ENCODE measurements around the gene ADGRG3. TPM values are rescaled to one million over a fixed set of nuclear protein-coding genes. Genes with fewer than 3 reads are reported as not detected.

ADGRG3 gene
- total and polyA plus RNA-seq, 10 of the 15 experiments (the other 5 are each of a cell fraction or from before 2014, with no cell fraction given): 0.10 to 0.11 (median 0.10) TPM; not detected in 7

DNA sequence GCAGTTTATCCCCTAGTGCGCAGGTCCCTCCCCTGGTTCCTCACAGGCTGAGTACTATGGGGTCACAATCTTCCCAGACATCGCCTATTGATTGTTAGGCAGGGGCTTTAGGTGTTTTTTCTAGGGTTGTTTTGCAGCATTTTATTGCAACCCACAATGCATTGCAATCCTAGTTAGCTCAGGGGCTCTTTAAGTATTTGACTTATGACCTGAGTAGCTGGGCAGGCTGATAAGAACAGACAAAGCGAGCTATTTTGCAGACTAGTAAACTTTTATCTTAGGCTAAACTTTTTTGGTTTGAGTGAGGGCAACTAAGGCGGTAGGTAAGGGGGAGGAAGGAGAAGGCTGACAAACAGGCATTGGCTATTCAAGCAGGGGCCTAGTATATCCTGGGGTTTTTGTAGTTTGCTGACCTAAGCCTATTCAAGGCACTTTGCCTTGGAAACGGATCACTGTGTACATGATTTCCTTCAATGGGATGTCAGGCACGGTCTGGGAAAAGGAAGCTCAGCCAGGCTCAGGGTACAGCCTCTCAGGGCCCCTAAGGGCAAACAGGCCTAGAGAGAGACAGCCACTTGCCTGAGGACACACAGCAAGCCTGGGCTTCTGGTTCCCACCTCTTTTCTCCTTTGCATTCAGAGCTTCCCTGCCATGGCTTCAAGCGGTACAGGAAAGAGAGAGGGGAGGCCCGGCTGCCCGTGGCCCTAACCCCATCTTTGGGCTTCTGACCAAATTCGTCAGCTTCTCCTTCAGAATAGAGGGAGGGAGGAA, 32.9 kb downstream of the ADGRG3 start:
- SMC1A ChIA-PET (ENCODE audit: uncharacterized antibody, unreplicated experiment): no interaction called here
- RAD21 ChIA-PET (ENCODE audit: unreplicated experiment): interaction anchor here (0.8 kb wide), 1 partner anchor 25 kb away, joined by 5 read pairs; no protein-coding TSS in a partner anchor
- Histone ChIP-seq H3K9me3 (replicated peaks; ENCODE audit: control insufficient read depth, insufficient read depth, low read length) (no peaks in the 10 kb centered on the region), H4K20me1 (ENCODE audit: control insufficient read depth, insufficient read depth) (no peaks in the 10 kb centered on the region), H3K27ac (ENCODE audit: control insufficient read depth, insufficient read depth) (no peak overlapping the region), H3K4me2 (ENCODE audit: control insufficient read depth, insufficient read depth) (no peak overlapping the region), H3K9ac (ENCODE audit: control insufficient read depth, insufficient read depth, low read length) (no peak overlapping the region), H3K4me1 (ENCODE audit: control insufficient read depth, insufficient read depth, low read length) (no peaks in the 10 kb centered on the region), H3K4me3 (no peak overlapping the region), H3K79me2 (ENCODE audit: control insufficient read depth, insufficient read depth, low read length) (no peaks in the 10 kb centered on the region), H3K27me3 (replicated peaks in 1 of 2; ENCODE audit: control insufficient read depth in 2 of 2, insufficient read depth in 2 of 2, low read length in 1 of 2) (no peaks in the 10 kb centered on the region; a peak in 1 of 4 replicates), H3K36me3 (ENCODE audit: control insufficient read depth in 2 of 2, insufficient read depth in 2 of 2, low read length in 1 of 2) (no peaks in the 10 kb centered on the region), H2AFZ (ENCODE audit: control insufficient read depth, low read depth, low read length) (no peak overlapping the region)
- no peak for ATAC-seq
- no TSS peak for BruUV-seq (replicated peaks)
- CTCF ChIA-PET: no interaction called here
- 41% methylated on average over 10 of the region's 10 CpGs for WGBS (ENCODE audit: insufficient coverage, insufficient replicate concordance, low lambda C conversion rate, missing lambda C conversion rate)
- in situ Hi-C loops (cut with MboI): no loop called here
- POLR2A ChIA-PET: no interaction called here
- no peak for FAIRE-seq
- intact Hi-C loops (cut with micrococcal nuclease; ENCODE audit: unreplicated experiment): no loop called here
- DNase-seq (ENCODE audit: low read depth, low spot score): no peak
- no peak for TF ChIP-seq SIN3A (IDR thresholded peaks at IDR 0.05; ENCODE audit: low read depth, low read length)
- TF ChIP-seq, protein P1, sequence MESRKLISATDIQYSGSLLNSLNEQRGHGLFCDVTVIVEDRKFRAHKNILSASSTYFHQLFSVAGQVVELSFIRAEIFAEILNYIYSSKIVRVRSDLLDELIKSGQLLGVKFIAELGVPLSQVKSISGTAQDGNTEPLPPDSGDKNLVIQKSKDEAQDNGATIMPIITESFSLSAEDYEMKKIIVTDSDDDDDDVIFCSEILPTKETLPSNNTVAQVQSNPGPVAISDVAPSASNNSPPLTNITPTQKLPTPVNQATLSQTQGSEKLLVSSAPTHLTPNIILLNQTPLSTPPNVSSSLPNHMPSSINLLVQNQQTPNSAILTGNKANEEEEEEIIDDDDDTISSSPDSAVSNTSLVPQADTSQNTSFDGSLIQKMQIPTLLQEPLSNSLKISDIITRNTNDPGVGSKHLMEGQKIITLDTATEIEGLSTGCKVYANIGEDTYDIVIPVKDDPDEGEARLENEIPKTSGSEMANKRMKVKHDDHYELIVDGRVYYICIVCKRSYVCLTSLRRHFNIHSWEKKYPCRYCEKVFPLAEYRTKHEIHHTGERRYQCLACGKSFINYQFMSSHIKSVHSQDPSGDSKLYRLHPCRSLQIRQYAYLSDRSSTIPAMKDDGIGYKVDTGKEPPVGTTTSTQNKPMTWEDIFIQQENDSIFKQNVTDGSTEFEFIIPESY (IDR thresholded peaks at IDR 0.05): no peak
- no peak for TF ChIP-seq ASH2L (IDR thresholded peaks at IDR 0.05; ENCODE audit: borderline replicate concordance, low read depth)
- TF ChIP-seq ZNF24 (IDR thresholded peaks at IDR 0.05): no peak
- TF ChIP-seq, protein P2, sequence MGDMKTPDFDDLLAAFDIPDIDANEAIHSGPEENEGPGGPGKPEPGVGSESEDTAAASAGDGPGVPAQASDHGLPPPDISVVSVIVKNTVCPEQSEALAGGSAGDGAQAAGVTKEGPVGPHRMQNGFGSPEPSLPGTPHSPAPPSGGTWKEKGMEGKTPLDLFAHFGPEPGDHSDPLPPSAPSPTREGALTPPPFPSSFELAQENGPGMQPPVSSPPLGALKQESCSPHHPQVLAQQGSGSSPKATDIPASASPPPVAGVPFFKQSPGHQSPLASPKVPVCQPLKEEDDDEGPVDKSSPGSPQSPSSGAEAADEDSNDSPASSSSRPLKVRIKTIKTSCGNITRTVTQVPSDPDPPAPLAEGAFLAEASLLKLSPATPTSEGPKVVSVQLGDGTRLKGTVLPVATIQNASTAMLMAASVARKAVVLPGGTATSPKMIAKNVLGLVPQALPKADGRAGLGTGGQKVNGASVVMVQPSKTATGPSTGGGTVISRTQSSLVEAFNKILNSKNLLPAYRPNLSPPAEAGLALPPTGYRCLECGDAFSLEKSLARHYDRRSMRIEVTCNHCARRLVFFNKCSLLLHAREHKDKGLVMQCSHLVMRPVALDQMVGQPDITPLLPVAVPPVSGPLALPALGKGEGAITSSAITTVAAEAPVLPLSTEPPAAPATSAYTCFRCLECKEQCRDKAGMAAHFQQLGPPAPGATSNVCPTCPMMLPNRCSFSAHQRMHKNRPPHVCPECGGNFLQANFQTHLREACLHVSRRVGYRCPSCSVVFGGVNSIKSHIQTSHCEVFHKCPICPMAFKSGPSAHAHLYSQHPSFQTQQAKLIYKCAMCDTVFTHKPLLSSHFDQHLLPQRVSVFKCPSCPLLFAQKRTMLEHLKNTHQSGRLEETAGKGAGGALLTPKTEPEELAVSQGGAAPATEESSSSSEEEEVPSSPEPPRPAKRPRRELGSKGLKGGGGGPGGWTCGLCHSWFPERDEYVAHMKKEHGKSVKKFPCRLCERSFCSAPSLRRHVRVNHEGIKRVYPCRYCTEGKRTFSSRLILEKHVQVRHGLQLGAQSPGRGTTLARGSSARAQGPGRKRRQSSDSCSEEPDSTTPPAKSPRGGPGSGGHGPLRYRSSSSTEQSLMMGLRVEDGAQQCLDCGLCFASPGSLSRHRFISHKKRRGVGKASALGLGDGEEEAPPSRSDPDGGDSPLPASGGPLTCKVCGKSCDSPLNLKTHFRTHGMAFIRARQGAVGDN (IDR thresholded peaks at IDR 0.05): no peak
- TF ChIP-seq, protein P3, sequence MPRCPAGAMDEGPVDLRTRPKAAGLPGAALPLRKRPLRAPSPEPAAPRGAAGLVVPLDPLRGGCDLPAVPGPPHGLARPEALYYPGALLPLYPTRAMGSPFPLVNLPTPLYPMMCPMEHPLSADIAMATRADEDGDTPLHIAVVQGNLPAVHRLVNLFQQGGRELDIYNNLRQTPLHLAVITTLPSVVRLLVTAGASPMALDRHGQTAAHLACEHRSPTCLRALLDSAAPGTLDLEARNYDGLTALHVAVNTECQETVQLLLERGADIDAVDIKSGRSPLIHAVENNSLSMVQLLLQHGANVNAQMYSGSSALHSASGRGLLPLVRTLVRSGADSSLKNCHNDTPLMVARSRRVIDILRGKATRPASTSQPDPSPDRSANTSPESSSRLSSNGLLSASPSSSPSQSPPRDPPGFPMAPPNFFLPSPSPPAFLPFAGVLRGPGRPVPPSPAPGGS (IDR thresholded peaks at IDR 0.05; ENCODE audit: borderline replicate concordance, insufficient read depth, low read depth, low read length, poor library complexity, severe bottlenecking): no peak
- no peak for TF ChIP-seq MYB (IDR thresholded peaks at IDR 0.05; ENCODE audit: borderline replicate concordance, low read depth, low read length)
- TF ChIP-seq NBN (IDR thresholded peaks at IDR 0.05): no peak
- no peak for TF ChIP-seq CREM (IDR thresholded peaks at IDR 0.05; ENCODE audit: low read depth)
- TF ChIP-seq, protein P4, sequence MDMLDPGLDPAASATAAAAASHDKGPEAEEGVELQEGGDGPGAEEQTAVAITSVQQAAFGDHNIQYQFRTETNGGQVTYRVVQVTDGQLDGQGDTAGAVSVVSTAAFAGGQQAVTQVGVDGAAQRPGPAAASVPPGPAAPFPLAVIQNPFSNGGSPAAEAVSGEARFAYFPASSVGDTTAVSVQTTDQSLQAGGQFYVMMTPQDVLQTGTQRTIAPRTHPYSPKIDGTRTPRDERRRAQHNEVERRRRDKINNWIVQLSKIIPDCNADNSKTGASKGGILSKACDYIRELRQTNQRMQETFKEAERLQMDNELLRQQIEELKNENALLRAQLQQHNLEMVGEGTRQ (IDR thresholded peaks at IDR 0.05; ENCODE audit: borderline replicate concordance, low read depth, low read length): no peak
- TF ChIP-seq CBX3 (IDR thresholded peaks at IDR 0.05; ENCODE audit: borderline replicate concordance, low read depth): no peak
- TF ChIP-seq SMC3 (IDR thresholded peaks at IDR 0.05; ENCODE audit: borderline replicate concordance, low read length): no peak
